Measurements from ENCODE around the gene ANTXR2.
"Not testable (repeated sequence)": the region's sequence is repeated elsewhere in the genome, so short reads cannot be mapped to it uniquely, and the experiment has no call there.

GRCh38 chr4:79991100-79991499 is 81.9 kb downstream of the ANTXR2 start:
- TF ChIP-seq CTCF (IDR thresholded peaks at IDR 0.05); ZFX (IDR thresholded peaks at IDR 0.05; ENCODE audit: borderline replicate concordance): not testable (repeated sequence)

All from 22Rv1 (cell line).